HG03135 (cell line): ENCODE results near the gene IQCF6.
"Not testable (repeated sequence)": the region's sequence is repeated elsewhere in the genome, so short reads cannot be mapped to it uniquely, and the experiment has no call there.

Source experiments
- ATAC-seq: cut with Tn5 transposase; IDR thresholded peaks from one replicate; pipeline ENCODE4 v1.9.1; 2021; ENCODE audit warnings: mild to moderate bottlenecking, moderate library complexity; ENCODE audit not compliant: unreplicated experiment

Gene IQCF6

DNA sequence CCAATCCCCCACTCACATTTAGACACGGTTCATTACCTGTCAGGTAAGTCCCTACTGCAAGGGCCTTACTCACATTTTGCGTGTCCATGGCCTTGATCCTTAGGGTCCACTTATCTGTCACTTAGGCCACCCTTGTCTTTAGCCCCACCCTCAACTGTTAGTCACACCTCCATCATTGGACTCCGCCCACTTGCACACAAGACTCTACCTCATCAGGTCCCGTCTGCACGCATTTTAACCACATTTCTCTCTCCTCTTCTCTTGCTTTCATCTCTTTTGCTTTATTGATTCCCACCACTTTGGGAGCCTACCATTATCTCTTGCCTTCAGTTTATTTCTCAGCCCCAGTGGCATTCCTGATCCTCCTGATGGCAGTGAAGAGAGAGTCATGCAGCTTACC is at the start of gene IQCF6:
Gene IQCF6, minus strand, starts transcription at position 101 of the 400 bp plus-strand sequence. Its CDS starts 13 bp downstream, at position 88.
- ATAC-seq = no peak

DNA sequence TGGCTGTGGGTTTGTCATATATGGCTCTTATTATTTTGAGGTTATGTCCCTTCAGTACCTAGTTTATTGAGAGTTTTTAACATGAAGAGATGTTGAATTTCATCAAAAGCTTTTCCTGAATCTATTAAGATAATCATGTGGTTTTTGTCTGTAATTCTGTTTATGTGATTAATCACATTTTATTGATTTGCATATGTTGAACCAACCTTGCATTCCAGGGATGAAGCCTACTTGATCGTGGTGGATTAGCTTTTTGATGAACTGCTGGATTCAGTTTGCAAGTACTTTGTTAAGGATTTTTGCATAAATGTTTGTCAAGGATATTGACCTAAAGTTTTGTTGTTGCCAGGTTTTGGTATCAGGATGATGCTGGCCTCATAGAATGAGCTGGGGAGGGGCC is 49.3 kb upstream of the IQCF6 start:
- no peak for ATAC-seq

DNA sequence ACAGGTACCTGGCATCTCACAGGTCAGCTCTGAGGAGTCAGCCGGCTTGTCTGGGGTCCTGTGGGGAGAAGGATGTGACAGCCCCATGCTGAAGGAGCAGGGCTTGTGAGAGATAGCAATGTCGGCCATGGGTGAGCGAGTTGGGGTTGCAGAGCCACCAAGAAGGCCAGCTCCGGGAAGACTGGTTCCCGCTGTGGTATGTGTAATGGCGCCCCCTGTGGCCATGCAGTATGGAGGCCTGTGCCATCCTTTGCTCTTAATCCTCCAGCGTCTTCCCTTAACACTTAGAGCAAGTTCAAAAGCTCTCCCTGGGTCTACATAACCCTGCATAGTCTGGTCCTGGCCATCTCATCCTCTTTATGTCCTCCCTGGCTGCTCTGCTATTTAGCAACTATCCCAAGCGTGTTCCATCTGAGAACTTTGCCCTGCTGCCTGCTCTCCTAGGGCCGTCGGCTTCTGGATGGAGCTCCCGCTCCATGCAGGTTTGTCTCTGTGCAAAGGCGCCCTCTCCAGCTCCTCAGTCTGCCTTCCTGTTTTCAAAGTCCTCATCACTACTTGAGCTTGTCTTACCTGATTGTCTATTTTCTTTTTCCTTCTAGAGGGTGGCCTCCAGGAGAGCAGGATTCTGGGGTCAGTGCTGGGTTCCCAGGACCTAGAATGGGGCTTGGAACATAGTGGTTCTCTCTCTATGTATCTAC is 40.8 kb upstream of the IQCF6 start:
- no peak for ATAC-seq

DNA sequence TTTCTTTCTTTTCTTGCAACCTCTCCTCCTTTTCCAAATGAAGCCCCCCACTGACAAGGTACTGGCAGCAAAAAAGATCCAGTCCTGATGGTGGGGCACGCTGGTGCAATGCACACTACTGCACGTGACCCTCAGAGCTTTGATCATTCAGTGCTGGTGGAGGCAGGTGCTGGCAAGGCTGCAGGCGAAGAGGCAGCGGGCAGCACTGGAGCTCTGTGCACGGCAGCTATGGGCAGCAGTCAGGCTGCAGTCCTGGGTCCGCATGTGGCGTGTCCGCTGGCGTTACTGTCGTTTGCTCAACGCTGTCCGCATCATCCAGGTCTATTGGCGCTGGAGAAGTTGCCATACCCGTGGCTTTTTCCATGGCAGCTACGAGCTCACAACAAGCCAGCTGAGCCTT is 40.1 kb upstream of the IQCF6 start:
- no peak for ATAC-seq

DNA sequence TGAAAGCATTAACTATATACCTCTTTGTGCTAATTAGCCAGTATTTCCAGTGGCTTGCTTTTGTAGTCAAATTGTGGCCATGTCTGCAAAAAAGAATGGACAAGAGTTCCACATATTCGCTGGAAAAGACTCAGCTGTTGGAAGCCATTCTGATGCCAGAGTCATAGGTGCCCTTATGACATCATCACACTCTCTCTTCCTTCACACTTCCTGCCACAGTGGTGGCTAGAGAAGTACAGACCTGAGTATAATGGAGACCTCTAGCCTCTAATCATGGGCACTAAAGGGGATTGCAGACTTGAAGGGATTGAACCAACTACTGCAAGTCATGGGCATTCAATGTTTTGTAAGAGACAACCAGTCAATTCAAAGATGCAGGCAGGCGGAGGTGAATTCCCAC is 38.3 kb upstream of the IQCF6 start:
- ATAC-seq = no peak

DNA sequence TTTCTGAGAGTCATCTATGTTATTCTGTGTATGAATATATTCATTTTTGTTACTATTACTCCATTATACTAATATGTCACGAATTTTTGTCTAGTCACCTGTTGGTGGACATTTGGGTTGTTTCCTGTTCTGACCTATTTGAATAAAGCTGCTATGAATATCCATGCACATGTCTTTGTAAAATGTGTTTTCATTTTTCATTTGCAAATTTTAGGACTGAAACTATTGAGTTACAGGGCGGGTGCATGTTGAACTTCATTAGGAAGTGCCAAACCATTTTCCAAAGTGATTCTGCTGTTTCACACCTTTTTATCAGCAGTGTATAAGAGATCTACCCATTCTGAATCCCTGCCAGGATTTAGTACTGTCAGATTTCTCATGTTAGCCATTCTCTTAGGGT is 37.7 kb upstream of the IQCF6 start:
- ATAC-seq = no peak

DNA sequence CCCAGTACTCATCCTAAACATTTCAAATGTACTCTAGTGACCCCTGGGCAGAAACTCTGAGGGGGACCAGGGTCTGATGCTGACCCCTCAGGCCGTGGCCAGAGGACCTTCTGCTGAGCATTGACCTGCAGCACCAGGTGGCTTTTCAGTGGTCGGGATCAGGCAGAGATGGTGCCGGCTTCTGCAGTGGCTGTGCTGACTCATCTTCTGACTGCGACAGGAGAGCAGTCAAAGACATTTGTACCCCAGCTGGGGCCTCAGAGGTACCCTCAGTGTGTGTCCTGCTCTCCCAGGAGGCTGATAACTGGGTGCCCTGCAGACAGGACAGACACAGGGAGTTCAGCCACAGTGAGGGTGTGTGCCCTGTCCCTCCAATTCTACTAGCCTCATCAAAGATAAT is 36.6 kb upstream of the IQCF6 start:
- ATAC-seq = no peak

DNA sequence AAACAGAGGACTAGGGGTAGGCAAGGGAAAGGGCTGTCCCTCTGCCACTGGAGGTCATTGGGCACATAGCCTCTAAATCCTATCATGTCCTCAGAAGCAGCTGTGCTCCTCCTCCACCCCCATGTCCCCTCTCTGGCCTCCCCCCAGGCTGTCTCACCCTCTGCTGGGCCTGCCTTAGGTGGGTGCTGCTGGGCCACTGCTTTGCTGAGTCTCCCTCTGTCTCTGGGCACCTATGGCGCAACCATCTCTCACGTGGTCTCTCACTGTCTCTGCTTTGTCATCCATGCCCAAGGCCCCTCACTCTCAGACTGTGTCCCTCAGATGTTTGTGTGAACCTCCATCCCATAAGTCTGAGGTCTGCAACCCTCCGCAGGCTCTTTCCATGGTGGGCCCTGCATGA is 35.0 kb upstream of the IQCF6 start:
- no peak for ATAC-seq

DNA sequence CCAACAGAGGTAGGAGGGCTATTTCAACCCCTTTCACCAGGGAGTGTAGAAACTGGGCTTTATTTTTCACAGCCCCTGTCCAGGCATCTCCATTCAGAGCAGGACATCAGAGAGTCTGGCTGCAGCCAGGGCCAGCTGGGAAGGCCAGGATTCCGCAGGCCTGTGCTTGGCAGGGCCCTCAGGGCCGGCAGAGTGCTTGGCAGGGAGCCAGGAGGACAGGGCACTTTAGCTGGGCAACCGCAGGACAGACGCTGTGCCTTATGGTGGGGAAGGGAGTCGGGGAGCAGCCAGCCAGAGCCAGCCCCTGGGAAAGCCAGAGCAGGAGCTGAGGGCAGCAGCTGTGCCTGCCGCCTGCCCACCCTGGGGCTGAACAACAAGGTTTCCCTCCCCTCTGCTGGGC is 34.5 kb upstream of the IQCF6 start:
- ATAC-seq = no peak

DNA sequence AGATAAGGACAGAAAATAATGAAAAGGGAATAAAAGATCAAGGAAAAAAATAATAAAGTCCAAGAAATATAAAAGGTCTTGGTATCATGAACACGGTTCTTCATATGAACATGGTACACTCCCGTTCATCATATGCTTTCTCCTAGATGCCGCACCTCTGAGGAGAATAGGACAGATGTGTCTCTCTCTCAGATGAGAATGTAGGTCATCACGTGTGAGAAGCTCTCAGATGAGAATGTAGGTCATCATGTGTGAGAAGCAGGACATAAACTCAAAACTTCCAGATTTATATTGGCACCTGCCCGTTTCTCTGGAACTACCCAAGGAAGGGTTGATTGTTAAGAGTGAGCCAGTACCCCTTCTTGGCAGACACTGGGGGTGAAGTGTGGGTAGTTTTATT is 29.9 kb upstream of the IQCF6 start:
- ATAC-seq = no peak

DNA sequence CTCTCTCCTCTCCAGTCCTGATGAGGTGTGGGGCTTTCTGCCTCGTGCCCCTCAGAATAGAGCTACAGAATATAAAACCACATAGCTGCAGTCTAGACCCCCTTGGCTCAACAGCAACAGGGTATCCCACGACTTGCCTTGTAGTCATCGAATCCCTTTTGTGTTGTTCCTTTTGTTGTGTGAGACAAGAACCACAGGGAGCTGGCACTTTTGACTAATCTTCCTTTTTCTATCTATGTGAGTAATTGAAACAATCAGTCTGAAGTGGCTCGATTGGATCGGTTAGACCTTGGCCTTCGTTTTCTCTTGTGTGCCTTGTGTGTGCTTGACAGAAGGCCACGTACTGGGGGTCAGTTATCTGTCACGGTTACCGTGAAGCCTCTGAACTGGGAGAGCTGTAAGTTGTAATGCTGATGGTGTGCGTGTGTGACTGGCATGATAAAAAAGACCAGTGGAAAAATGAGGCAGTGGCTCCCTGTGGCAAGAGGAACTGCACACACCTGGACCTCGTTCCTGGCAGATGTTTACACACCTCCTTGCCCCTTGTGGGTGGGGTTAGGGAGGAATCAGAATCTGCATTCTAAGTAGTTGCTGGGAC is 23.2 kb upstream of the IQCF6 start:
- ATAC-seq = no peak

DNA sequence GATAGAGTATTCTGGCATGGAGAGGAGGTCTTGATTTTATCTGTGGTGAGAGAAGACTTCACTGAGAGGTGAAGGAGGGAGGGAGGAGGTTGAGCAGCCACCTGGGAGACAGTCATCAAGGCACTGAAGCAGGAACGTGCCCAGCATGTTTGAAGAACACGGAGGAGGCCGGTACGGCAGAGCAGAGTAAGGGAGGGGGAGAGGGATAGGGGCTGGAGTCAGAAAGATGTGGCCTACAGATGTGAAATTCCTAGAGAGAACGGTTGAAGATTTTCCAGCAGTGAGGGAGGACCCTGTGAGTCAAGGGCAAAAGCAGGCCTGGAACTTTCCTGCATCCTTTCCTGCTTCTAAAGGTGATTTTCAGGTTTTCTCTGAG is 21.7 kb upstream of the IQCF6 start:
- no peak for ATAC-seq

DNA sequence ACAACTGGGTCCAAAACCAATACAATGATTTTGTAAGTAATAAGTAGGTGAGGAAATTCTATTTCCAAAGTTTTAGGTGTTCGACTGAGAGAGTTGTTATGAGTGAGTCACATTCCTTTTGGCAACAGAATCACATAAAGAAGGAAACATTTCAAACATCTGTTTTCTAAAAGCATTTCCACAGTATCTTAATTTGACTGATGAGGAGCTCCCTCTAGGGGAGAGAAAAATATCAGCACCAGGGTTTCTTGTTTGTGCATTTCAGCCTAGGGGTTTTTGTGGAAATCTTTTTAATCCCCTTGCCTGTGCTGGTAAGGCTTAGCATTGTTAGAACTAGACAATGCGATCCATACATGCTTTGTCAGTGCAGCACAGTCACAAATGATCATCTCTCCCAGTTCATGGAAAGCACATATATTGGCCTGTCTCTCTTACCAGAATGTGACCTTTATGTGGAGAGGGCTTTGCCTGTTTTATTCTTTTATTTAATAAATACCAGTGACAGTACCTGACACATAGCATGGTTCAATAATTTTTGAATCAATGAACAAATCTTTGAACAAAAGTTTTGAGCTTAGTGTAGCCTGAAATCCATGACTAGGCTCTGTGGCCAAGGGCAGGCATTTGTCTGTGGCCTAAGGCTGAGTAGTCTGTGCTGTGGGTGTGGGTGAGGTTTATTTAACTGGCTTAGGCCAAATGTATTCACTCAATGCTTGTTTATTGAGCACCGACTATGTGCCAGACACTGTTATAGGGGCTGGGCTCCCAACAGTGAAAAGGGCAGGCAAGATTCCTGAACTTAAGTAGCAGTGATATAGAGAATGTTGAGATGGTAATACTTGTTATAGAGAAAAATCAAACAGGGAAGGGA is 21.1 kb upstream of the IQCF6 start:
- no peak for ATAC-seq

DNA sequence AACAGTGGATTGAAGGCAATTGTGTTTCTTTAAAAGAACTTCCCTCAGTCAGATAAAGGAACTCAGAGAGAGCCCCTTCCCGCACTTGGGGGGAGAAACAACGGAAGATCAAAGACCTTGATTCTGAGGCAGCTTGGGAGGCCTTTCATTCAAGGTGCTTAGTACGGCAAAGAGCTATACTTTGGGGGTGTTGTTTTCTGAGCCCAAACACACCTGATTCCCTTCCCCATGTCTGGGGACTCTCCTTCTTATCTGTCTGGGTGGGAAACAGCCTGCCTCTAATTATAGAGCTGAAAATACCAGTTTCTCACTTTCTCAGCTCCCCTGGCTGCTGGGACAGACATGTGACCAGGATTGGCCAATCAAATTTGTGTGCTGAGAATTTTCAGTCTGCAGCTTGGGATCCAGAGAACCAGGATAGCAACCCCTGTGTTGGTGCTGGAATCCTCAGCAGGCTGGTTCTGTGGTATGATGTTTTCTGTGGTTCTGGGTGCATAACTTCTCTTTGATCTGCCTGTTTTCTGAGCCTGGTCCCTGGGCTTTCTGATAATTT is 19.4 kb upstream of the IQCF6 start:
- no peak for ATAC-seq

DNA sequence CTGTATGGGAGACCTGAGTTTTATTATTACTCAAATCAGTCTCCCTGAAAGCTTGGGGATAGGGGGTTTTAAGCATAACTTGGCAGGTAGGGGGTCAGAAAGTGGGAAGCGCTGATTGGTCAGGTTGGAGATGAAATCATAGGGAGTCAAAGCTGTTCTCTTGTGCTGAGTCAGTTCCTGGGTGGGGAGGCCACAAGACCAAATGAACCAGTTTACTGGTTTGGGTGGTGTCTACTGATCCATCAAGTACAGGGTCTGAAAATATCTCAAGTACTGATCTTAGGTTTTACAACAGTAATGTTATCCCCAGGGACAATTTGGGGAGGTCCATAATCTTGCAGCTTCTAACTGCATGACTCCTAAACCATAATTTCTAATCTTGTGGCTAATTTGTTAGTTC is 17.8 kb upstream of the IQCF6 start:
- no peak for ATAC-seq

DNA sequence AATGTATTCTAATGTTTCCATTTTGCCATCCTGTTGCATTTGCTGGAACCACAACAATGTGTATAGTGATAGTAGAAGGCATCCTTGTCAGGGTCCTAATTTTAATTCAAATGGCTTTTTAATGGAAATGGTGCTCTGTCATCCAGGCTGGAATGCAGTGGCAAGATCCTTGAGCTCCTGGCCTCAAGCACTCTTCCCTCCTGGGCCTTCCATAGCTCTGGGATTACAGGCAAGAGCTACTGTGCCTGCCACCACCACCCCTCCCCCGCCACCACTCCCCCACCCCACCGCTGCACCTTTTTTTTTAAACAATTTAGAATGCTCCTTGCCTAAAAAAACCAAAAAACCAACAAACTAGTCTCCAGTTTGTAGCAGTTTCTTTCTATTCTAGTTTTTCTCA is 15.2 kb upstream of the IQCF6 start:
- no peak for ATAC-seq

DNA sequence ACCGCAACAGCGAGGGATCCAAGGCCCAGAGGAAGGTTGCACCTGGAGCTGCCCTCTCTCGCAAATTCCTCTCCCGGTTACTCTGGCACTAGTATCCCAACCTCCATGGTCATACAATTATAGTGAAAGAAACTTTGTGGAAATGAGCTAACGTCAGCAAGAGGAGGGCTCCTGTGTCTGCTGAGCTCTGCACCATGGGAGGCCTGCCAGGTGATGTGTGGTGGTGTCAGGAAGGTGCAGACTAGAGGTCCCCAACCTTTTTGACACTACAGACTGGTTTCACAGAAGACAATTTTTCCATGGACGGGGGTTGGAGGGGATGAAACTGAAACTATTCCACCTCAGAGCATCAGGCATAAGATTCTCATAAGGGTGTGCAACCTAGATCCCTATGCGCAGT is 13.2 kb upstream of the IQCF6 start:
- no peak for ATAC-seq

DNA sequence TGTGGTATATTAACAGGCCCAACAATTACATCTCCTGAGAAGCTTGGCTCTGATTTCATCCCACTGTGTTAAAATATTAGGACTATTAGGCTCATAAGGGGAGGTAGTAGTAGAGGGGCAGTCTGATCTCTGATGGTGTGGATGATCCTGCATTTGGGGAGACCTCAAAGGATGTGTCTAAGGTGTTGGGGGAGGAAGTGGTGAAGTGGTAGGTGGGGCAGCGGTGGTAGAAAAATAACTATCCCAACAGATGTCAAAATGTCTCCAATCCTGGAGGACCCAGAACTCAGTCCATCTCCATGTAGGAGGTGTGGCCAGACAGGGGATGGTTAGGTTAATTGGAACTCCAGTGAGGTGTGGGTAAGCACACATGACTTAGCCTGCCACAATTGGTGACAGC is 10.4 kb upstream of the IQCF6 start:
- ATAC-seq = no peak

DNA sequence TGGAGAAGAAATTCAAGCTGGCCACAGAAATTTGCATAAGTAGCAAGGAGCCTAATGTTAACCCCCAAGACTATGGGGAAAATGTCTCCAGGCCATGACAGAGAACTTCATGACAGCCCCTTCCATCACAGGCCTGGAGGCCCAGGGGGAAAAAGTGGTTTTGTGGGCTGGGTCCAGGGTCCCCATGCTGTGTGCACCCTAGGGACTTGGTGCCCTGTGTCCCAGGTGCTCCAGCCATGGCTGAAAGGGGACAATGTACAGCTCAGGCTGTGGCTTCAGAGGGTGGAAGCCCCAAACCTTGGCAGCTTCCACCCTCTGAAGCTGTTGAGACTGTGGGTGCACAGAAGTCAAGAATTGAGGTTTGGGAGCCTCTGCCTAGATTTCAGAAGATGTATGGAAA is 8.5 kb upstream of the IQCF6 start:
- not testable (repeated sequence) for ATAC-seq

DNA sequence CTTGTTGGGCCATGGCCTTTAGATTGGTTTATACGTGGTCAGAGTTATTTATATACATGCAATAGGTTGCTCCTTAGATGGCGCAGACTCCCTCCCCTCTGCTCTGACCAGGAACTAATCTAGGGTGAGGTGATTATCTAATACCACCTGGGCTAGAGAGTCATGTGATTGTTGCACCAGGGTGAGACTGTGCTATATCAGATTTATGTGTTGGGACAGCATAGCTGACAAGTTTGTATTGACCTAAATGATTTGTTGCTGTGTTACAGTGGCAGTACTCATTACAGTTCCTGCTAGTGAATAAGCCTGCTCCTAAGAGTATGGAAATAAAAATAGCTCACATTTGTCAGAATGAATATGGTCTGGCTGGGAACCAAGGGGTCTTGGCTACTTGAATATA is 7.2 kb upstream of the IQCF6 start:
- no peak for ATAC-seq

DNA sequence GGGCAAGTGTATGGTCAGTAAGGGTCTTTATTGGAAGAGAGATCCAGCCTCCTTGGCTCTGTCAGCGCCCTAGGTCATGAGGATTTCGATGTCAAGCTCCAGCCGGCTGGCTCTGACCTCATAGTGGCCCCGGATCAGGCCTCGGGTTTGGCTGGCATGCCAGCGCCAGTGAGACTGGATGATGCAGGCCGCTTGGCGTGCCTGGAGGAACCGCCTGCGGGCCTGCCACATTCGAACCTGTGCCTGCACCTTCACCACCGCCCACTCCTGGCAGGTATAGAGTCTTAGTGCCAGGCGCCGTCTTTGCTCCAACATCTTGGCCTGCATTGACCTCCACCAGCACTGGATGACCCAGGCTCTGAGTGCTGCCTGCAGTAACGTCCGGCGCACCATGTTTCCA is 483 bp downstream of the IQCF6 start:
- ATAC-seq = no peak

DNA sequence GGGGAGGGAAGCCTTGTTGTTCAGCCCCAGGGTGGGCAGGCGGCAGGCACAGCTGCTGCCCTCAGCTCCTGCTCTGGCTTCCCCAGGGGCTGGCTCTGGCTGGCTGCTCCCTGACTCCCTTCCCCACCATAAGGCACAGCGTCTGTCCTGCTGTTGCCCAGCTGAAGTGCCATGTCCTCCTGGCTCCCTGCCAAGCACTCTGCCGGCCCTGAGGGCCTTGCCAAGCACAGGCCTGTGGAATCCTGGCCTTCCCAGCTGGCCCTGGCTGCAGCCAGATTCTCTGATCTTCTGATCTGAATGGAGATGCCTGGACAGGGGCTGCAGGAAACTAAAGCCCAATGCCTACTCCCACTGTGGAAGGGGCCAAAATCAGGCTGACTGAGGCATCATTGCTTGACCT is 1.1 kb downstream of the IQCF6 start:
- no peak for ATAC-seq
